Measurements from ENCODE around the gene CALML3. TPM values are rescaled to one million over a fixed set of nuclear protein-coding genes. Genes with fewer than 3 reads are reported as not detected.

The CALML3 gene
- total RNA-seq, 1 donor from 2014 or later, result not detected

GRCh38 chr10:5506246-5506645 is 18.5 kb upstream of the CALML3 start:
- intact Hi-C loops (cut with micrococcal nuclease), result no loop called here

GRCh38 chr10:5506751-5507648 is 17.8 kb upstream of the CALML3 start:
- intact Hi-C loops (cut with micrococcal nuclease), result no loop called here

- intact Hi-C loops (cut with micrococcal nuclease), result no loop called here
Observed at GRCh38 chr10:5507649-5508131, 17.1 kb upstream of the CALML3 start.

GRCh38 chr10:5508161-5508604 is 16.6 kb upstream of the CALML3 start:
- intact Hi-C loops (cut with micrococcal nuclease), result no loop called here

GRCh38 chr10:5508786-5509185 is 16.0 kb upstream of the CALML3 start:
- intact Hi-C loops (cut with micrococcal nuclease), result no loop called here

GRCh38 chr10:5509236-5509635 is 15.5 kb upstream of the CALML3 start:
- intact Hi-C loops (cut with micrococcal nuclease), result no loop called here

GRCh38 chr10:5509691-5510090 is 15.1 kb upstream of the CALML3 start:
- intact Hi-C loops (cut with micrococcal nuclease), result no loop called here

GRCh38 chr10:5510281-5511072 is 14.3 kb upstream of the CALML3 start:
- intact Hi-C loops (cut with micrococcal nuclease), result no loop called here

- intact Hi-C loops (cut with micrococcal nuclease), result no loop called here
Observed at GRCh38 chr10:5511231-5511884, 13.4 kb upstream of the CALML3 start.

GRCh38 chr10:5511885-5512280 is 12.9 kb upstream of the CALML3 start:
- intact Hi-C loops (cut with micrococcal nuclease), result no loop called here

GRCh38 chr10:5512331-5512730 is 12.4 kb upstream of the CALML3 start:
- intact Hi-C loops (cut with micrococcal nuclease), result no loop called here

GRCh38 chr10:5512881-5513612 is 11.7 kb upstream of the CALML3 start:
- intact Hi-C loops (cut with micrococcal nuclease), result no loop called here

GRCh38 chr10:5514226-5514850 is 10.4 kb upstream of the CALML3 start:
- intact Hi-C loops (cut with micrococcal nuclease), result no loop called here

GRCh38 chr10:5515948-5516761 is 8.6 kb upstream of the CALML3 start:
- intact Hi-C loops (cut with micrococcal nuclease), result no loop called here

GRCh38 chr10:5517546-5517945 is 7.2 kb upstream of the CALML3 start:
- intact Hi-C loops (cut with micrococcal nuclease), result no loop called here

- intact Hi-C loops (cut with micrococcal nuclease), result no loop called here
Observed at GRCh38 chr10:5518143-5518542, 6.6 kb upstream of the CALML3 start.

- intact Hi-C loops (cut with micrococcal nuclease), result no loop called here
Observed at GRCh38 chr10:5519054-5519453, 5.7 kb upstream of the CALML3 start.

- intact Hi-C loops (cut with micrococcal nuclease), result no loop called here
Observed at GRCh38 chr10:5522913-5523560, 1.7 kb upstream of the CALML3 start.
